Suppressor macrophage treated with lipopolysaccharide for 1 hour (primary cell): ENCODE results near the gene NAA80.

ENCODE experiments used
- DNase-seq, 3 donors: peaks; one replicate each; pipeline ENCODE4 v3.0.0-alpha.2; 2020 to 2022

The NAA80 gene, protein sequence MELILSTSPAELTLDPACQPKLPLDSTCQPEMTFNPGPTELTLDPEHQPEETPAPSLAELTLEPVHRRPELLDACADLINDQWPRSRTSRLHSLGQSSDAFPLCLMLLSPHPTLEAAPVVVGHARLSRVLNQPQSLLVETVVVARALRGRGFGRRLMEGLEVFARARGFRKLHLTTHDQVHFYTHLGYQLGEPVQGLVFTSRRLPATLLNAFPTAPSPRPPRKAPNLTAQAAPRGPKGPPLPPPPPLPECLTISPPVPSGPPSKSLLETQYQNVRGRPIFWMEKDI

DNA sequence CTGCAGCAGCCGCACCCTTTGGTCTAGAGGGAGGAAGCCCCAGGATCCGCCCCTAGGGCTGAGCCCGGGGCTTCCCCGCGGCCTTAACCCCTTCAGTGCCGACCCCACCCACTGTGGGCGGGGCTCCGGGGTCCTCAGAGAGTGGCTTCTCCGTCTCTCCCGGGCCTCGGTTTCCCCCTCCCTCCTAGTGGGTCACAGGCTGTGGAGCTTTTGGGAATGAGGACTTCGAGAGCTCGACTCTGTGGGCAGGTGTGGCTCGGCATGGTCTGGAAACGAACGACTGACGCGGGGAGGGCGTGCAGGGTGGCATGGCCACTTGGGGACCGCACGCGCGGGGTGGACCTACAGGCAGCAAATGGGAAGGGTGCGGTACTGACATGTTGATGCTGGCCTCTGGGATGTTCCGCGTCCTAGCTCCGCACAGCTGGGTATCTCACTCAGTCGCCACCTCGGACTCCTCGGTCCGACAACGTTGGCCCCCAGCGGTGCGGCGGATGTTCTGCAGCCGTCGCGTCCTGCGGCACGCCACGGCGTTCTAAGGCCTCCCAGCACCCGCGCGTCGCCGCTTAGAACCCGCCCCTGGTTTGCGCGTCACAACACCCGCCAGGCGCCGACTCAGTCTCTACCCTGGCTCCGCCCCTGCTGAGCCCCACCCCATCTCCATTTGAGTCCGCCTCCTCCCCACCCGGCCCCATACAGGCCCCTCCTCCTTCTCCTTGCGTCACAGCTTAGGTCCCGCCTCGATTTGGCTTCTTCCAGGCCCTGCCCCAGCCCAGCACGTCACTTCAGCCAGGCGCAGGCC is at the start of gene NAA80, which contains the start of gene HYAL3:
TSS of gene NAA80 (minus strand) at position 570 of the 802 bp plus-strand sequence. CDS start 1,942 bp downstream, outside the sequence.
TSS of gene HYAL3 (minus strand) at position 570 of the 802 bp plus-strand sequence. CDS start 3,803 bp downstream, outside the sequence.
- peak; percentile 99 to 100 (median 100) for DNase-seq

DNA sequence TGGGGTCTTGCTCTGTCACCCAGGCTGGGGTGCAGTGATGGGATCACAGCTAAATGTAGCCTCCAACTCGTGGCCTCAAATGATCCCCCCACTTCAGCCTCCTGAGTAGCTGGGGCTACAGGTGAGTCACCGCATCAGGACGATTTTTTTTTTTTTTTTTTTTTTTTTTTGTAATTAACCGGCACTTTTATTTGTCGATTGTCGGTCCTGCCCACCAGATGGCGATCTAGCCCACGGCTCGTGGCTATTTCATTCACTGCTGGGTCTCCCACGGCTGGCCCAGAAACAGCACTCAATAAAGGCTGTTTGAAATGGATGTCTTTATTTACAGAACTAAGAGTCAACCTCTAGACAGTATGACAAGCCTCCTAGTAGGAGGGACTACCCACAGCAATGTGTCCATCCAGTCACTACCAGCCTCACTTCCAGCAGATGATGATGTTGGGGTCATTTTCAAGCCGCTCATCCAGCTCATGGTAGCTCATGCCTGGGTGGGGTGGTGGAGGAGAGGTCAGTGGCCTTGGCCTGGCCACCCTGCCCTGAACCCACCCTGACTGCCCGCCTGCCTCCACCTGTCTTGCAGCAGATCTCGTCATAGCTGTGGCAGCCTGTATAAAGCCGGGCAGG is 48.1 kb upstream of the NAA80 start:
- peak; percentile 81 to 87 (median 85) for DNase-seq

DNA sequence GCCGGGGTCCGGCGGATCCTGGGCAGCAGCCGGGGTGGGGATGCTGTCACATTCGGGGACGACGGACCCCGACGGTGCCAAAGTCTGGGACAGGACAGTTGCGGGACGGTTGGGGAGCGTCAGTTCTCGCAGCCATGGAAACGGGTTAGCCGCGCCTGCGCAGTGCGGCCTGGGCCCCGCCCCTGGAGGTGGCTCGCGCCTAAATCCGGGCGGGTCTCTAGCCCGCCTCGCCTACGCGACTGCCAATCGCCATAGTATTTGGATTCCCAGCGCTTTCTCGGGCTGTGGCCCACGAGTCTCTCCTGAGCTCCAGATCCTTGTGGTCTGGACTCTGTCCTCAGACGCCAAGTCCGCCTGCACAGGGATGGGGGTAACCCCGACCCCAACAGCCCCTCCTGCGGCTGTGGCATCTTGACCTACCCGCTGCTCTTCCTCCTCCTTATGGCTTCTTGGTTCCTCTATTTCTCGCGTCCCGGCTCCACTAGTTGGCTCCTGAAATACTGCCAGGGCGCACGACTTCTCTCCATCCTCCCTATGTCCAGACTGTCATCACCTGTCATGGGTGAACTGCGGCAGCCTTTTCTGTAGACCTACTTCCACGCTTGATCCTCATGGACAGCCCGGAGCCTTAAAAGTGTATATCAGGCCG is 46.5 kb upstream of the NAA80 start, which contains the start of gene ZMYND10:
TSS of gene ZMYND10 (minus strand) at position 147 of the 649 bp plus-strand sequence. CDS start 153 bp downstream, outside the sequence.
- peak; percentile 83 to 92 (median 88) for DNase-seq

DNA sequence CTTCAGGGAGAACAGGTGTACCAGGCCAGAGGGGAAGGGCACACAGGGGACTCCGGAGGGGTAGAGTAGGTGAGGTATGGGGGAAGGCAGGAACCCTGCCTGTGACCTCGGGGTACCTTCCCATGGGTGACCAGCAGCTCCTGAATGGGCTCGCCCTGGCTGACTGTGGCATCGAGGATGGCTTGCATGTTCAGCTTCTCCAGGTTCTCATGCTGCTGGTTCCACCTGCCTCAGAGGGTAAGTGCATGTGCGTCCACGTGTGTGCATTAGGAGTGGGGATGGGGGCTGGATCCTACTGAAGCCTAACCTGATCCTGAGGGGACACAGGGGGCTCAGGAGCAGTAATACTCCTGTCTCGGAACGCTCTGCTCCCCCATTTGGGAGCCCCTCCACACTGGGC is 45.8 kb upstream of the NAA80 start:
- DNase-seq: no peak

DNA sequence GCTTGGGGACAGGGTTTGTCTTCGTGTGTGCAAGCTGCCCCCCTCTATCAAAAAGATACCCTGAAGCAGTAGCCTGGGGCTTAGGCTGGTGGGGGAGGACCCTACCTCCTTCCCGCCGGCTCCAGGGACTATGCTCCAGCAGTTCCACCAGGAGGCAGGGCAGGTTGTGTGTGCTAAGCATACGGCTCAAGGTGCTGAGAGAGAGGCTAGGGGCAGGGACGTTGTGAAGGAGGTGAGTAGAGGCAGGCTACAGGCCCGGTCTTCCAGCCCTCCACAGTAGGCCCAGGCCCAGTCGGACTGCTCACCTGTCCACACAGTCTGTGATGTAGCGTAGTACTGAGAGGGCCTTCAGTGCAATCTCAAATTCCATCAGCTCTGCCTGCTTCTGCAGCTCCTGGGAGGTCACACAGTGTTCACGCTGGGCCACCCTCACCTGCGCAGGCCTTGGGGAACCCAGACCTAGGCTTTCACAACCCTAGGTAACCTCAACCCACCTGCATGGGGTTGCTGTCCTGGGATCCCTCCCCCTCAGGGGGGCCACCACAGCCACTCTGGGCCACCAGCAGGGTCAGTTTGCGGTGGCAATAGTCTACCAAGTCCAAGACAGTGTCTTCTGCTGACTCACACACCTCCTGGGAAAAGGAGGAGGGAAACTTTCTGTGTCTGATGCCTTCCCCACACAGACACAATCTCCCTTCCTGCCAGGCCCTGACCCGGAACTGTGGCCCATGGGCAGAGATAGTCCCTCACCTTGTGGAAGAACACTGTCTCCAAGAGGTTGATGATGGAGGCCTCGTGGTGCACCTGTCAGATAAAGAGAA is 43.8 kb upstream of the NAA80 start:
- no peak for DNase-seq

DNA sequence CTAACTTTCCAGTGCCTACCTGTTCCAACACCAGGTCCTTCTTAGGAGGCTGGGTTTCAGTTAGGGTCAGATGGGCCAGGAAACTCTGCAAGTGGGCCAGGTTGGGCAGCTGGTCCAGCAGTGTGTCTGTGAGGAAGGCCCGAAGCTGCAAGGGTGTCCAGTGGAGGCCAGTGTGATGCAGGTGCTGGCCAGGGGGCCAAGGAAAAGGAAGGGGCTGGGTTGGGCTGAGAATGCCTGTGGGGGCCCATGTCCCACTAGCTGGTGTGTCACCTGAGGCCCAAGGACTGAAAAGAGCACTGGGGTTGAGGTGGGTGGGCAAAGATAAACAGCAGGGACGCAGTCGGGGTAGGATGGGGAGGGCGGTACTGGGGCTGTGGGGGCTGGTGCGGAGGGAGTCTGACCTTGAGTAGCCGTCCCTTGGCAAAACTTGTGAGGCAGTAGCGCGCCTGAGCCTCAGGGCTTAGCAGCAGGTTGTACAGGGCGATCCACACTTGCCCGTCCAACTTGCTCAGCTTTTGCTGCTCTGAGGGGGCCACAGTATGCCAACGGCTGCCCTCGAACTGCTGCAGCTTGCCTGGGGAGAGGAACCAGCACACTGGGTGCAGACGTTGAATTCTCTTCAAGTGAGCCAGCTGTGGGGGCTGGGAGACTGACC is 42.9 kb upstream of the NAA80 start:
- no peak for DNase-seq

DNA sequence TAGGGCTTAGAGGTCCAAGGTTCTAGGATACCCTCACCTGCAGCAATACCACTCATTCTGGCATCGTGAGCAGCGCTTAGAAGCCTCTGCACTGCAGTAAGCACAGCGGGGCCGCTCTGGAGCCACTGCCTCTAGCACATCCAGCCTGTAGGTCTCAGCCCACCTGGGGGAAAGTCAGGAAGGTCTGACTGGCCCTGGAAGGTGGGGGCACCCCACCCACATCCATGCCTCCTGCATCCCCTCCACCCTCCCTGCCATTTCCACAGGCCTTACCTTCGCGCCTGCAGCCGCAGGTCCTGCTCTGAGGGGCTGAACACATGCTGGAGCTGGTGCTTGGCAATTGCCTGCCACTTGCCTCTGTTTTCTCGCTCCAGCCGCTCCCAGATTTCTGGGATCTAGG is 42.3 kb upstream of the NAA80 start:
- no peak for DNase-seq

DNA sequence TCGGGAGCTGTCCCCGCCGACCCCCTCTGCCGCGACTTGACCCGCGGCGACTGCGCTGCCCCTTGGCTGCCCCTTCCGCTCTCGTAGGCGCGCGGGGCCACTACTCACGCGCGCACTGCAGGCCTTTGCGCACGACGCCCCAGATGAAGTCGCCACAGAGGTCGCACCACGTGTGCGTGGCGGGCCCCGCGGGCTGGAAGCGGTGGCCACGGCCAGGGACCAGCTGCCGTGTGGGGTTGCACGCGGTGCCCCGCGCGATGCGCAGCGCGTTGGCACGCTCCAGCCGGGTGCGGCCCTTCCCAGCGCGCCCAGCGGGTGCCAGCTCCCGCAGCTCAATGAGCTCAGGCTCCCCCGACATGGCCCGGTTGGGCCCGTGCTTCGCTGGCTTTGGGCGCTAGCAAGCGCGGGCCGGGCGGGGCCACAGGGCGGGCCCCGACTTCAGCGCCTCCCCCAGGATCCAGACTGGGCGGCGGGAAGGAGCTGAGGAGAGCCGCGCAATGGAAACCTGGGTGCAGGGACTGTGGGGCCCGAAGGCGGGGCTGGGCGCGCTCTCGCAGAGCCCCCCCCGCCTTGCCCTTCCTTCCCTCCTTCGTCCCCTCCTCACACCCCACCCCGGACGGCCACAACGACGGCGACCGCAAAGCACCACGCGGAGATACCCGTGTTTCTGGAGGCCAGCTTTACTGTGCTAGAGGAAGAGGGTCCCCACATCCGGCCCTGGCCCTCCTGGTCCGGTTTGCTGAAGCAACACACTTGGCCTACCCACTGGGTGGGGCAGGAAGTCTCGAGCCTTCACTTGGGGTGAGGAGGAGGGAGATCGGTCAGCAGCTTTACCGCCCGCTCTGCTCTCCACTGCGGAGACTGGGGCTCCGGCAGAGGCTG is 41.5 kb upstream of the NAA80 start, which contains the start of gene RASSF1:
TSS of gene RASSF1 (minus strand) at position 389 of the 882 bp plus-strand sequence. CDS start at position 358, 31 bp downstream.
- peak; percentile 69 to 86 (median 78) for DNase-seq

DNA sequence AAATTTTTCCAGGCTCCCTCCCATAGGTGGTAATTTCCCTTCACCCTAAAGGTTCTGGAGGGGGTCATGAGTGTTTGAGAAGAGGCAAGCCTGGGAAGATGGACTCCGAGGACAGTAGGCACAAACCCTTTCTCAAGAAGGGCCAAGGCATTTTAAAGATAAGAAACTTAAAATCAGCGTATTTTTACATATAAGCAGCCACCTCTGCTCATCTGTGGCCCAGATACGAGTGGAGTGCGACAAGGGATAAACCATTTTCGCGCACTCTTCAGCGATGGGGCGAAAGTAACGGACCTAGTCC is 40.9 kb upstream of the NAA80 start:
- DNase-seq: no peak

DNA sequence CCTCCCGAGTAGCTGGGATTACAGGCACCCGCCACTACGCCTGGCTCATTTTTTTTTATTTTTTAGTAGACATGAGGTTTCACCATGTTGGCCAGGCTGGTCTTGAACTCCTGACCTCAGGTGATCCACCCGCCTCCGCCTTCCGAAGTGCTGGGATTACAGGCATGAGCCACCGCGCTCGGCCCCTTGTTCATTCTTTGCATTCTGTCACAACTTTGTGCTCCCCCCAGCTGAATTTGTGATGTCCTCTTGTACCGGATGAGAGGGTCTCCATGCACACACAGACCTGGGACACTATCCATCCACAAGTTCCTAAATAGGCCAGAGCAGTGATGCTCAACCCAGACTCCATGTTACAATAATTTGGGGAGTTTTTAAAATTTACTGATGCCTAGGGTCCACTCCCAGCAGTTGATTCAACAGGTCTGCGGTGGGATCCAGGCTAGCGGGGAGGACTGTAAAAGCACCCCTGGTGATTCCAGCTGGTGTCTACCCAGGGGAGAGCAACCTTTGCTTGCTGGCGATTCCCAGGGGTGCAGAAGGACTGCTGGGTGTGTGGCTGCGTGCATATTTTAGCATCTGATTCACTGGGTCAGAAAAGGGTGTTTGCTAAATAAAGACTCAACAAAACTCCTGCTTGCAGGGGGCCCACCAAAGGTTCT is 40.4 kb upstream of the NAA80 start:
- DNase-seq: no peak

DNA sequence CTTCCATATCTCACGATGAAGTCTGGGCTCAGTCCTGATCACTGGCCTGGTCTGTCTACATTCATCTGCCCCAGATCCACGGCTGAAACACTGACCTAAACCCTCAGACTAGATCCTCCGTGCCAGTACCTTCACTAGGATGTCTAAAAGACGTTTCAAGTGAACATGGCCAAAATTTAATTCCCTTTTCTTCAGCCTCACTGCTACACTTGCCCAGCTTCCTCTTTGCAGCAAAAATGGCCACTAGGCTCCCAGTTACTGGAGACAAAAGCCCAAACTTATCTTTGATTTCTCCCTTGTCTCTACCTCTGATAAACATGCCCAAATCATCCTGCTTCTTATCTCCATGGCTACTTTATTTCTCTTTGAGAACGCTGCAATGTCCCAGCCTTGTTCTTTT is 39.8 kb upstream of the NAA80 start:
- peak; percentile 53 to 60 (median 53) for DNase-seq

DNA sequence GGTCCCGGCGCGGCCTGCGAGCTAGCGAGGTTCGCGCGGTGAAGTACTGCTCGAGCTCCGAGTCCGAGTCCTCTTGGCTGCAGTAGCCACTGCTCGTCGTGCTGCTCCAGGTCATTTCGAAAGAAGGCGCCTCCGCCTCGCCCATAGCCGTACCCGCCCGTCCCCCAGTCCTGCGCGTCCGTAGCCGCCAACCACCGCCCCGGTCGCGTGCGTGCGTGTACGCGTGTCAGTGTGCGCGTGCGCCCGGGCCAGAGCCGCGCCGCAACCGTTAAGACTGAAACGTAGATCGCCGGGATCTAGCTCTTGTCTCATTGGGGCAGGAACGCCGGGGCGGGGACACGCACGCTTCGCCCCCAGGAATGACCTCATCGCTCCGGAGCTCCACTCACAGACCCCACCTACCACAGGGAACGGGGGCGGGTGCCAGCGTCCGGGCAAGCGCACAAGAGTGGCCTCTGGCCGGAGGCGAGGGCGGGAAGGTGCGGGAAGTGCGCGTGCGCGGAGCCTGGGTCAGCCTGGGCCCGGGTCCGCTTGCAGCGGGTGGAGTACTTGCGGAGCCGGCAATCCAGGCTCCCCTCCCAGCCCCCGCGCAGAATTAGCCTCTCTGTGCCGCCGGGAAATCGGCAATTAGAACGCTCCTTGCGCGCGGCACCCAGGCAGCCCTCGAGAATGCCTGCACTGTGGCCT is 38.1 kb upstream of the NAA80 start:
- peak; percentile 100 for DNase-seq

DNA sequence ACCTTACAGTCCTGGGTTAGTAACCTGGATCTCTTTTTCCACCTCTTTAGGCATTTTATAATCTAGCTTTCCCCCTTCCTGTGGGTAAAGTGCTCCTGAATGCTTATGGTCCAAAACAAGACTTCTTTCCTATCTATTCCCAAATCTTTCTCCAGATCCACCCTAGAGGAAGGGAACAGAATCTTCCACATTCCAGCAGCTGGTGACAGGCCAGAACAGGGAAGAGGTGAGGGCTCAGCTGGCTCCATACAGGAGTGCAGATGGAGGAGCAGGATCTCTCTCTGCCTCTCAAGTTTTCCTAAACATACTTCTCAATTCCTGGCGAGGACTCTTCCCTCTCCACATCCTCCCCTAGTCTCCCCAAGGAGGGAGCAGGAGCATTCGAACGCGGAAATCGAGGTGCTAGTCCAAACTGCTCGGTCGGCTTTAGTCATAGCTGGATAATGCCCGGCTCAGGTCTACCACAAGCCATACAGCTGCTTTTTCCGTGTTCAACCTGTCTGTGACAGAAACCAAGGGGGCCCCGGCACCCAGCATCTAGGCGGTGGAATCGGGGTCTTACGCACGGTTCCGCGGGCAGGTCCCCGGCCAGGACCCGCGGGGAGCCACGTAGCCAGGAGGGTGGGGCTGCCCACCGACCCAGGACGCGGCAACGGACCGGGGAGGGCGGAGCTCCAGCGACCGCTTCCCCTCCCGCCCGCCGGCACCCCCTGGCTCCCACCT is 37.4 kb upstream of the NAA80 start:
- no peak for DNase-seq

DNA sequence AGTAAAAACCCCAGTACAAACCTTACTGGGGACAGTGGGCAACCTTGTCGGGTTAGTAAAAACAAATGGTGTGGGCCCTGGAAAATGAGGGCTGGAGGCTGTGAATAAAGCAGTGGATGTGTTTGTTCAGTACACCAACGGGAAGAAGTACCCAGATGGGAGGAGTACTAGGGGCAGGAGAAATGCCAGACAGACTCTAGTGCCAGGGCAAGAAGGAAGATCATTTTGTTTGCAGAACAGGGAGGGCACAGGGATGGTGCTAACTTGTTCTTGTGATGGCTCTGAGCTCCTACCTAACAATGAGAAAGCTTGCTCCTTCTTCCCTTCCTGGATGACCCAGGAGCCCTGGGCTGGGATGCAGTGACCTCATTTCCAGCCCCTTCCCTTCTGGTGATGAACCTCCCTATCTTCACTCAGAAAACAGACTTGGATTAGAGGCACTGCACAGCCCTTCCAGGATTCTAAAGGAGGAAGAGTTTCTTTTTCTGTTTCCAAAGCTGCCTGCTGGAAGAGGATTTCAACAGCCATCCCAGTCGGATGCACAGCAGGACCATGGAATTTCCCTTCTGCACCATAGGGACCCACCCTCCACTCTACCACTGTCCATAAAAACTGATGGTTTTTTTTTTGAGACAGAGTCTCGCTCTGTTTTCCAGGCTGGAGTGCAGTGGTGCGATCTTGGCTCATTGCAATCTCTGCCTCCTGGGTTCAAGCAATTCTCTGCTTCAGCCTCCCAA is 35.3 kb upstream of the NAA80 start:
- DNase-seq: no peak

DNA sequence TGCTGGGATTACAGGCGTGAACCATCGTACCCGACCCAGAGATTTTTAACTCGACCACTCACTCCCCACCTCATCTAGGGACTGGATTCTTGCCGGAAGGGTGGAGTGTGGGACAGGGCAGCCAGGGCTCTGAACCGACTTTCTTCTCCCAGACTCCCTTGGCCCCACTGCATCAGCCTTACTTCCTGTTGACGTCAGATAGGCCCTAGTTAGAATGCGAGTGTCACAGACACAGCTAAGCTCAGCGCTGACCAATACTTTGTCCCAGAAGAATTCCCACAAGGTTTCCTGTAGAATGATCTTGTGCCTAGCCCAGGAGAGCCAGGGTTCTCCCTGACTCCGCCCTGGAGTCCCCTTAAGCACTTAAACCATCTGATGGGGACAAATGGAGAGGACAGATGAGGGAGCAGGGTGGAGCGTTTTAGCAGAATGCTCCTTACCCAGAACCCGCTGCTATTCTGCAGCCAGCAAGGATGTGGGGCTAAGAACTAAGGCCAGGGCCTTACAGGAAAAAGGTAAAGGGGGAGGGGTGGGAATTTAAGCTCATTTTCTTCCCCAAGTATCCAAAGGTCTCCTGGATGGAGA is 34.6 kb upstream of the NAA80 start:
- DNase-seq: no peak

DNA sequence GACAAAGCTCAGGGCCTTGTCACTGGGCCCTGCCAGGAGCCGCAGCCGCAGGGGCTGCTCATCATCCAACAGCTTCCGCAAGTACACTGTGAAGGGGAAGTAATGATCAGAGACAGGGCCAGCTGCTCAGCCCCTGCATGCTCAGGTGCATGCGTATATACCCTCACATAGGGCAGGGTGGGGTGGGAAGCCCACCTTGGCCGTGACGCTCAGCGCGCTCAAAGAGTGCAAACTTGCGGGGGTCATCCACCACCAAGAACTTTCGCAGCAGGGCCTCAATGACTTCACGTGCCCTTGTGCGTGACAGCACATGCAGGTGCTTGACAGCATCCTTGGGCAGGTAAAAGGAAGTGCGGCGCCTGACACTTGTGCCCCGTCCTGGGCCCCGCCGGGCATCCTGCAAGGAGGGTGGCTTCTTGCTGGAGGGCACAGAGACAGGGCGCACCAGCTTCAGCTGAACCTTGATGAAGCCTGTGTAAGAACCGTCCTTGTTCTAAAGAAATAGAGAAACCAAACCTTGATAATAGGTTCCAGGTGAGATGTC is 32.2 kb upstream of the NAA80 start:
- no peak for DNase-seq

DNA sequence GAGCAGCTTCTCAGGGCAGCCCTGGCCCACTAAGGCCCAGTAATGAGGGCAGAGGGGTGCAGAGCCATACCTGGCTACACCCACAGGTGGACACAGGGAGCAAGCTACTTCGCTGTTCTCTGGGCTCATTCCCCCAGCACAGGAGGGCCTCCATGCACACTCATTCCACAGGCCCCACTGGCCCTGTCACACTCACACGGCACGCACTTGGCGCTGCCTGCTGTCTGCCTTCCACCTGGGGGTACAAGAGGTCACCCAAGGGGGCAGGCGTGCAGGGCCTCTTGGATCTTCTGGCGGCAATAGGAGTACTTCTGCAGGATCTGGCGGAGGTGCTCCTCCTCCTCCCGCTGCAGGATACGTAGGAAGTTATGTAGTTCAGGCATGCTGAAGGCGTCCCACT is 31.1 kb upstream of the NAA80 start:
- no peak for DNase-seq
